Hematopoietic multipotent progenitor cell (in vitro differentiated cells): ENCODE results near the gene MYO1D. TPM values are rescaled to one million over a fixed set of nuclear protein-coding genes. Genes with fewer than 3 reads are reported as not detected.
"Not testable (repeated sequence)": the region's sequence is repeated elsewhere in the genome, so short reads cannot be mapped to it uniquely, and the experiment has no call there.

Experiments
- DNase-seq, 3 donors: peaks; one replicate each; pipeline ENCODE4 v3.0.0-alpha.2; 2011 to 2015; ENCODE audit warnings: low read depth in 2 of 3, low spot score in 2 of 3
- total RNA-seq: library from RNA; depleted of rRNA; stranded (reverse); fragments of >200 nt; gene quantifications from one replicate; pipeline ENCODE4 v1.2.3, GENCODE V29; 2012

MYO1D gene
- total RNA-seq, 1 donor = 8.1 TPM

GRCh38 chr17:32742681-32743538 is 134.0 kb downstream of the MYO1D start:
- DNase-seq = peak in 1 of 3 donors; percentile 10

- no peak for DNase-seq
These were observed 135.5 kb downstream of the MYO1D start for GRCh38 chr17:32741381-32741780.

- no peak for DNase-seq
These were observed 137.2 kb downstream of the MYO1D start for GRCh38 chr17:32739722-32740121.

GRCh38 chr17:32739151-32739550 is 137.8 kb downstream of the MYO1D start:
- not testable (repeated sequence) for DNase-seq

- DNase-seq = no peak
These were observed 143.5 kb downstream of the MYO1D start for GRCh38 chr17:32733401-32733800.

GRCh38 chr17:32732900-32733299 is 144.0 kb downstream of the MYO1D start:
- DNase-seq = no peak

GRCh38 chr17:32732296-32732642 is 144.7 kb downstream of the MYO1D start:
- DNase-seq = no peak

GRCh38 chr17:32731556-32732295 is 145.2 kb downstream of the MYO1D start:
- no peak for DNase-seq

GRCh38 chr17:32727681-32728080 is 149.2 kb downstream of the MYO1D start:
- no peak for DNase-seq

GRCh38 chr17:32725697-32726096 is 151.2 kb downstream of the MYO1D start:
- DNase-seq = no peak

GRCh38 chr17:32723310-32723955 is 153.5 kb downstream of the MYO1D start:
- DNase-seq = no peak

GRCh38 chr17:32722733-32723132 is 154.2 kb downstream of the MYO1D start:
- no peak for DNase-seq

GRCh38 chr17:32720671-32721070 is 156.3 kb downstream of the MYO1D start:
- DNase-seq = no peak

- no peak for DNase-seq
These were observed 157.2 kb downstream of the MYO1D start for GRCh38 chr17:32719689-32720088.

- not testable (repeated sequence) for DNase-seq
These were observed 162.0 kb downstream of the MYO1D start for GRCh38 chr17:32714922-32715321.

- DNase-seq = not testable (repeated sequence)
These were observed 162.7 kb downstream of the MYO1D start for GRCh38 chr17:32714206-32714605.

- no peak for DNase-seq
These were observed 163.8 kb downstream of the MYO1D start for GRCh38 chr17:32713081-32713480.

- no peak for DNase-seq
These were observed 167.4 kb downstream of the MYO1D start for GRCh38 chr17:32709562-32709961.

- no peak for DNase-seq
These were observed 175.1 kb downstream of the MYO1D start for GRCh38 chr17:32701871-32702270.

GRCh38 chr17:32699247-32699646 is 177.7 kb downstream of the MYO1D start:
- no peak for DNase-seq
